Neural progenitor cell (in vitro differentiated cells): ENCODE data around the gene AMER2. TPM values are rescaled to one million over a fixed set of nuclear protein-coding genes. Genes with fewer than 3 reads are reported as not detected.
"Not testable (repeated sequence)": the region's sequence is repeated elsewhere in the genome, so short reads cannot be mapped to it uniquely, and the experiment has no call there.

ENCODE experiments used
- DNase-seq: peaks from one replicate; pipeline ENCODE4 v3.0.0-alpha.2; 2016; ENCODE audit warnings: low spot score
- H2AFZ ChIP-seq: fragments of 200-600 bp; sonication (generic); replicated peaks from 2 replicates; pipeline ENCODE4 v1.6.1; 2016; ENCODE audit warnings: antibody characterized with exemption
- H3F3A ChIP-seq: fragments of 200-600 bp; sonication (generic); 2 replicates; pipeline ENCODE4 v1.6.1; 2016; ENCODE audit warnings: antibody characterized with exemption, low read depth
- H3K27ac ChIP-seq: fragments of 200-600 bp; sonication (generic); 2 replicates; pipeline ENCODE4 v1.5.1; 2016; ENCODE audit warnings: mild to moderate bottlenecking
- H3K27me3 ChIP-seq: fragments of 200-600 bp; sonication (generic); 2 replicates; pipeline ENCODE4 v1.6.1; 2016; ENCODE audit warnings: mild to moderate bottlenecking, moderate library complexity
- H3K36me3 ChIP-seq: fragments of 200-600 bp; sonication (generic); 2 replicates; pipeline ENCODE4 v1.5.1; 2016
- H3K4me1 ChIP-seq: fragments of 200-600 bp; sonication (generic); 2 replicates; pipeline ENCODE4 v1.6.1; 2016; ENCODE audit warnings: mixed run types
- H3K4me2 ChIP-seq: fragments of 200-600 bp; sonication (generic); 2 replicates; pipeline ENCODE4 v1.6.1; 2016
- H3K4me3 ChIP-seq: fragments of 200-600 bp; sonication (generic); 2 replicates; pipeline ENCODE4 v1.5.1; 2016
- H3K79me2 ChIP-seq: fragments of 200-600 bp; sonication (generic); 2 replicates; pipeline ENCODE4 v1.6.1; 2016; ENCODE audit warnings: low read depth
- H3K9ac ChIP-seq: fragments of 200-600 bp; sonication (generic); 2 replicates; pipeline ENCODE4 v1.6.1; 2016
- H3K9me3 ChIP-seq: fragments of 200-600 bp; sonication (generic); 2 replicates; pipeline ENCODE4 v1.5.1; 2016; ENCODE audit warnings: low read depth
- H4K20me1 ChIP-seq: fragments of 200-600 bp; sonication (generic); 2 replicates; pipeline ENCODE4 v1.6.1; 2016; ENCODE audit warnings: low read depth
- H3K27ac Mint-ChIP-seq: 3 replicates; pipeline ENCODE4 v1.8.0; 2021; ENCODE audit warnings: mixed read lengths
- H3K27me3 Mint-ChIP-seq: 2 replicates; pipeline ENCODE4 v1.8.0; 2022; ENCODE audit warnings: low read depth, mild to moderate bottlenecking, inconsistent platforms, moderate library complexity, mixed read lengths; ENCODE audit not compliant: insufficient read depth
- H3K36me3 Mint-ChIP-seq: 3 replicates; pipeline ENCODE4 v1.8.0; 2021; ENCODE audit warnings: mixed read lengths
- H3K4me1 Mint-ChIP-seq: 3 replicates; pipeline ENCODE4 v1.8.0; 2021; ENCODE audit warnings: mixed read lengths
- H3K4me3 Mint-ChIP-seq: 3 replicates; pipeline ENCODE4 v1.8.0; 2021; ENCODE audit warnings: mild to moderate bottlenecking, moderate library complexity, mixed read lengths
- H3K9me3 Mint-ChIP-seq: 3 replicates; pipeline ENCODE4 v1.8.0; 2020; ENCODE audit warnings: mixed read lengths
- EZH2 ChIP-seq: fragments of 200-600 bp; sonication (generic); IDR thresholded peaks from 2 replicates; pipeline ENCODE4 v1.6.1; 2017; ENCODE audit warnings: antibody characterized with exemption, mild to moderate bottlenecking, moderate library complexity
- EZH2phosphoT487 ChIP-seq: fragments of 200-600 bp; sonication (generic); IDR thresholded peaks from 2 replicates; pipeline ENCODE4 v1.6.1; 2017; ENCODE audit warnings: antibody characterized with exemption
- total RNA-seq: library from RNA; depleted of rRNA; stranded (reverse); fragments of >200 nt; gene quantifications from 2 replicates; pipeline ENCODE4 v1.2.3, GENCODE V29; 2015; ENCODE audit warnings: low replicate concordance
- TF ChIP-seq, protein P1 (sequence below): fragments of 200-600 bp; sonication (generic); IDR thresholded peaks from 2 replicates; pipeline ENCODE4 v1.5.1; 2017; ENCODE audit warnings: antibody characterized with exemption, mild to moderate bottlenecking

AMER2 gene
- total RNA-seq, 1 donor from 2014 or later: not detected

DNA sequence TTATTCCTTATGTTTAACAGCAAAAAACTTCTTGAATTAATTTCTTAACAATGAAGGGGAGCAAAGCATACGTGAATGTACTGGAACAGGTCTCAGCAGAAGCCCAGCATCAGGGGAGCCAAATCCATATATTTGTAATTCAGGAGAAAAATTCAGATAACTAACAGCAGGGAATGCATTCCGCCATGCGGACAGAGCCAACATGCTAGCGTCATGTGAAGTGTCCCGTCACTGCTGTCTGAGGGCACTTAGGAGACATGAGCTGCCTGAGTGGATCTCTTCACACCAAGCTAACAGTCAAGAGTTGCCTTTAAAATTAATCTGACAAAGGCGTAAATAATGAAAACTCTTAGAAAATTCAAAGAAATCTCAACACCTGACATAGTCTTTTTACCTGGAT, 6.4 kb downstream of the AMER2 start:
- Mint-ChIP-seq H3K9me3 (peaks cover 18% of the 10 kb centered on the region), H3K36me3 (peaks cover 35% of the 10 kb centered on the region), H3K4me1 (peaks cover 37% of the 10 kb centered on the region), H3K27me3 (peaks cover 9% of the 10 kb centered on the region), H3K27ac (no peak overlapping the region), H3K4me3 (peak overlapping the region; percentile 52)
- Histone ChIP-seq H3F3A (peaks cover 3% of the 10 kb centered on the region), H3K4me3 (no peak overlapping the region), H3K9me3 (no peaks in the 10 kb centered on the region), H4K20me1 (no peaks in the 10 kb centered on the region), H3K4me2 (no peak overlapping the region), H3K36me3 (no peaks in the 10 kb centered on the region), H3K4me1 (no peaks in the 10 kb centered on the region), H2AFZ (no peak overlapping the region), H3K79me2 (no peaks in the 10 kb centered on the region), H3K27me3 (peaks cover 43% of the 10 kb centered on the region), H3K27ac (no peak overlapping the region), H3K9ac (no peak overlapping the region)
- DNase-seq: no peak
- TF ChIP-seq EZH2 (no peak), EZH2phosphoT487 (no peak)
- TF ChIP-seq, protein P1, sequence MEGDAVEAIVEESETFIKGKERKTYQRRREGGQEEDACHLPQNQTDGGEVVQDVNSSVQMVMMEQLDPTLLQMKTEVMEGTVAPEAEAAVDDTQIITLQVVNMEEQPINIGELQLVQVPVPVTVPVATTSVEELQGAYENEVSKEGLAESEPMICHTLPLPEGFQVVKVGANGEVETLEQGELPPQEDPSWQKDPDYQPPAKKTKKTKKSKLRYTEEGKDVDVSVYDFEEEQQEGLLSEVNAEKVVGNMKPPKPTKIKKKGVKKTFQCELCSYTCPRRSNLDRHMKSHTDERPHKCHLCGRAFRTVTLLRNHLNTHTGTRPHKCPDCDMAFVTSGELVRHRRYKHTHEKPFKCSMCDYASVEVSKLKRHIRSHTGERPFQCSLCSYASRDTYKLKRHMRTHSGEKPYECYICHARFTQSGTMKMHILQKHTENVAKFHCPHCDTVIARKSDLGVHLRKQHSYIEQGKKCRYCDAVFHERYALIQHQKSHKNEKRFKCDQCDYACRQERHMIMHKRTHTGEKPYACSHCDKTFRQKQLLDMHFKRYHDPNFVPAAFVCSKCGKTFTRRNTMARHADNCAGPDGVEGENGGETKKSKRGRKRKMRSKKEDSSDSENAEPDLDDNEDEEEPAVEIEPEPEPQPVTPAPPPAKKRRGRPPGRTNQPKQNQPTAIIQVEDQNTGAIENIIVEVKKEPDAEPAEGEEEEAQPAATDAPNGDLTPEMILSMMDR: no peak

DNA sequence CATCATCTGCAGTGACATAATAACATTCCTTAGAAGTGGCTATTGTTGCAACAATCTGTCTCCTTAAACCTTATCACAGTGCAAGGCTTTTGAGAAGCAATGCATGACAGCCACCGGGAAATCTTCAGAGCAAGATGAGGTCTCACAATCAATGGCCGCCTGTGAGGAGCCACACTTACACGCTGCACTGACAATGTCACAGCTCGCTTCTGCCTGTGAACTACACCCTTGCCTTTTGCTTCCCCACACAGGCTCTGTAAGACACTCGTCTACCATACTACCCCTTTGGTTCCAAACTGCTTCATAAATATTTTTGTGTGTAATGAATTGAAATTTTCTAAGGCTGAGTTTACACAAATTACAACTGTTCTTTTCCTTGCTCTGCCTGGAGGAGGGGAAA, 6.9 kb downstream of the AMER2 start:
- H3K4me3 ChIP-seq, H3K36me3 ChIP-seq, DNase-seq, H3K27ac Mint-ChIP-seq, H4K20me1 ChIP-seq, H3K79me2 ChIP-seq, H3K9ac ChIP-seq, H3K27ac ChIP-seq, H2AFZ ChIP-seq, H3K4me1 ChIP-seq, H3F3A ChIP-seq, H3K4me2 ChIP-seq, H3K27me3 Mint-ChIP-seq, H3K9me3 ChIP-seq: not testable (repeated sequence)
- peaks cover 34% of the 10 kb centered on the region for H3K4me1 Mint-ChIP-seq
- peak overlapping the region; percentile 52 for H3K4me3 Mint-ChIP-seq
- H3K9me3 Mint-ChIP-seq: peaks cover 17% of the 10 kb centered on the region
- peaks cover 38% of the 10 kb centered on the region for H3K27me3 ChIP-seq
- peaks cover 33% of the 10 kb centered on the region for H3K36me3 Mint-ChIP-seq

DNA sequence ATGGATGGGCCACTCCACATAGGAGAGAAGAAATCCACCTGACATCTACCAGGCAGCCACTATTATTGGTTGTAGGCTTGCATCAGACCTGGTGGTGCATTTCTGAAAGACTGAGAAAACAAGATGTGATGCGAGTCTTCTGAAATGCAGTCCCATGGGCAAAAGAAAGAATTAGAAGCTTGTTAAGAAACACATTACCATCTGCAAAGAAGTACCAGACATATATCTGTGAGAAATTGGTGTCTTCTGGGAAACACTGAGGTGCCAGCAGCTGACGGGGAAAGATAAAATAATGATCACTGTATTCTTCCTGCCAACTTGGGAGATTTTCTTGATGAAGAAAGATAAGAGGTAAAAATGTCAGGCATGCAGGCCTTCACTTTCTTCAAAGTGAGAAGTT, 14.4 kb downstream of the AMER2 start:
- no peaks in the 10 kb centered on the region for H3K36me3 ChIP-seq
- H4K20me1 ChIP-seq: no peaks in the 10 kb centered on the region
- DNase-seq: no peak
- H3K4me2 ChIP-seq: no peak overlapping the region
- H3K4me1 ChIP-seq: peaks cover 11% of the 10 kb centered on the region
- no peak overlapping the region for H3K9ac ChIP-seq
- no peaks in the 10 kb centered on the region for H3K79me2 ChIP-seq
- Mint-ChIP-seq H3K9me3 (peaks cover 7% of the 10 kb centered on the region), H3K4me3 (no peak overlapping the region), H3K4me1 (peaks cover 17% of the 10 kb centered on the region), H3K27me3 (peaks cover 4% of the 10 kb centered on the region), H3K27ac (no peak overlapping the region), H3K36me3 (peaks cover 3% of the 10 kb centered on the region)
- no peak overlapping the region for H2AFZ ChIP-seq
- TF ChIP-seq, protein P1: no peak
- TF ChIP-seq EZH2phosphoT487: no peak
- TF ChIP-seq EZH2: no peak
- H3K9me3 ChIP-seq: no peaks in the 10 kb centered on the region
- H3K4me3 ChIP-seq: no peak overlapping the region
- H3K27me3 ChIP-seq: no peaks in the 10 kb centered on the region
- H3K27ac ChIP-seq: no peak overlapping the region
- peaks cover 14% of the 10 kb centered on the region for H3F3A ChIP-seq

GRCh38 chr13:25153736-25154135, 18.4 kb downstream of the AMER2 start:
- peak; percentile 55 for DNase-seq
- Histone ChIP-seq H2AFZ (peak overlapping the region; percentile 85), H3K27ac (no peak overlapping the region), H4K20me1 (no peaks in the 10 kb centered on the region), H3K9me3 (no peaks in the 10 kb centered on the region), H3F3A (peaks cover 7% of the 10 kb centered on the region), H3K36me3 (no peaks in the 10 kb centered on the region), H3K4me1 (peaks cover 11% of the 10 kb centered on the region), H3K4me3 (no peak overlapping the region), H3K27me3 (no peaks in the 10 kb centered on the region), H3K9ac (no peak overlapping the region), H3K4me2 (peak overlapping the region; percentile 61), H3K79me2 (no peaks in the 10 kb centered on the region)
- H3K36me3 Mint-ChIP-seq: peaks cover 2% of the 10 kb centered on the region
- peaks cover 22% of the 10 kb centered on the region for H3K4me1 Mint-ChIP-seq
- peaks cover 5% of the 10 kb centered on the region for H3K27me3 Mint-ChIP-seq
- no peak overlapping the region for H3K4me3 Mint-ChIP-seq
- H3K27ac Mint-ChIP-seq: peak overlapping the region; percentile 97
- TF ChIP-seq EZH2 (no peak), EZH2phosphoT487 (no peak)
- TF ChIP-seq, protein P1: no peak
- peaks cover 10% of the 10 kb centered on the region for H3K9me3 Mint-ChIP-seq
